Measurements from ENCODE around the gene MT2A. TPM values are rescaled to one million over a fixed set of nuclear protein-coding genes. Genes with fewer than 3 reads are reported as not detected.

MT2A gene
- total RNA-seq, 1 donor: 114 TPM

DNA sequence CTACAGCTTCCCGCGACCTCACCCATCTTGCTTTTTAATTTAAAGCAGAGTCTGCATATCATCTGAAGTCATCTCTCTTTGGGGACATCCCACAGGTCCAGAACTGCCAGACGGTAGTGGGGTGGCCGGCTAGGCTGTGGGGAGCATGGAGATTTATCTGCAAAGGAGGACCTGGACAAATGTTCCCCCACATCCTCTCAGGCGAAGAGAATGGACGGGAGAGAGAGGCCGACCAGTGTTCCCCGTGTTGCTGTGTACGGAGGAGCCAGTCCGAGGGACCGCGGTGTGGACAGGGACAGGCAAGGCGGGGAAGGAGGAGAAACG lies 23.4 kb downstream of the MT2A start:
- TF ChIP-seq, protein P1, sequence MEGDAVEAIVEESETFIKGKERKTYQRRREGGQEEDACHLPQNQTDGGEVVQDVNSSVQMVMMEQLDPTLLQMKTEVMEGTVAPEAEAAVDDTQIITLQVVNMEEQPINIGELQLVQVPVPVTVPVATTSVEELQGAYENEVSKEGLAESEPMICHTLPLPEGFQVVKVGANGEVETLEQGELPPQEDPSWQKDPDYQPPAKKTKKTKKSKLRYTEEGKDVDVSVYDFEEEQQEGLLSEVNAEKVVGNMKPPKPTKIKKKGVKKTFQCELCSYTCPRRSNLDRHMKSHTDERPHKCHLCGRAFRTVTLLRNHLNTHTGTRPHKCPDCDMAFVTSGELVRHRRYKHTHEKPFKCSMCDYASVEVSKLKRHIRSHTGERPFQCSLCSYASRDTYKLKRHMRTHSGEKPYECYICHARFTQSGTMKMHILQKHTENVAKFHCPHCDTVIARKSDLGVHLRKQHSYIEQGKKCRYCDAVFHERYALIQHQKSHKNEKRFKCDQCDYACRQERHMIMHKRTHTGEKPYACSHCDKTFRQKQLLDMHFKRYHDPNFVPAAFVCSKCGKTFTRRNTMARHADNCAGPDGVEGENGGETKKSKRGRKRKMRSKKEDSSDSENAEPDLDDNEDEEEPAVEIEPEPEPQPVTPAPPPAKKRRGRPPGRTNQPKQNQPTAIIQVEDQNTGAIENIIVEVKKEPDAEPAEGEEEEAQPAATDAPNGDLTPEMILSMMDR (IDR thresholded peaks at IDR 0.05; ENCODE audit: insufficient read depth, low read length): no peak

DNA sequence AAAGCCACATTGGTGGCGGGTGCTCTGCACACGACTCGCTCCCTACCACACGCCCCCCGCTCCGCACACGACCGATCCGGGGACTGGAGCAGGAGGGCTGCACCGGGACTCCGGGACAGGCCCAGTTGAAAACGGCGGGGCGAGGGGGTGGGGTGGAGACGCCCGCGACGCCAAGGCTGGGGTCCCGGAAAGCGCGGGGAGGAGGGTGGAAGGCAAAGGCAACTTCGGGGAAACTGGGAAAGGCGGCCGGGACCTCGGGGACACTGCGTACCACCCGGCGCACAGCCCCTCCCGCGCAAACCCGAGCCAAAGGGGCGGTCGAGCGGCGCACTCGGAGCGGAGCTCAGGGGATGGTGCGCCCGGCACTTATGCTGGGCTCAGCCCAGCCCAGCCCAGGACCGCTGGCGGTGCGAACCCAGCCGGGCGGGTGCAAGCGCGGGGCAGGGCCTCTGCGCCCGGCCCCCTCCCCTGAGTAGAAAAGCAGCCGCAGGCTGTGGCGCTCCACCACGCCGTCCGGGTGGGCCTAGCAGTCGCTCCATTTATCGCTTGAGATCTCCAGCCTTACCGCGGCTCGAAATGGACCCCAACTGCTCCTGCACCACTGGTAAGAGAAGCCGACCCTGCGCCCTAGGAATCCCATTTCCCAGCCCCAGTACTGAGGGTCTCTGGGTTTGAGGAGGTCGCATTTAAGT lies 23.9 kb downstream of the MT2A start, which contains the start of gene MT1M:
Gene MT1M (plus strand): TSS at position 504 of the 692 bp plus-strand sequence. CDS start 73 bp downstream, at position 577.
- no peak for DNase-seq (ENCODE audit: low read depth)
- H3K4me3 ChIP-seq (ENCODE audit: low read depth, low read length): peak within 1 kb of the TSS; percentile 51
- TF ChIP-seq, protein P1 (IDR thresholded peaks at IDR 0.05; ENCODE audit: insufficient read depth, low read length): no peak

More for the DNA sequence above, 23.4 kb downstream of the MT2A start:
- peak overlapping the region; percentile 51 for H3K4me3 ChIP-seq (ENCODE audit: low read depth, low read length)
- DNase-seq (ENCODE audit: low read depth): no peak

DNA sequence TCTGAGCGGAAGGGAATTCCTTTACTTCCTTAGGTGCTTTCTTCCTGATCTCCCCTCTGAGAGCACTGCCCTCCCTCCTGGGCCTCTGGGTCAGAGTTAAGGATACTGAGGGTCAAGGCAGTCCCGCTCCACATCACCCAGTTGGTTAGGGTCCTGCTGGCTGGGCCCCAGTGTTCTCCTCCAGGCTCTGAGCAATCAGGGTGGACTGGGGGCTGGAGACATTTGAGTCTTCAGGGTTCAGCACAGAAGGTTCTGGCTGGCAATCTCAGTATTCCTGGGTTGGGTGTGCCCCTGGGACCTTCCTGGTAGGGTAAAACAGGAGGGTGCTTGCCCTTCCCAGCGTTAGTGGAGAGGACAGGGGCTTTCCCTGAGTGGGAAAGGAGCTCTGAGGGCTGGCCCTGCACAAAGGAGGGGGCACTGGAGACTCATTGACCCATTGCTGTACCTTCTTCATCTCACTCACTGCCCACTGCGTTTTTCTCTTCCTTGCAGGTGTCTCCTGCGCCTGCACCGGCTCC lies 24.5 kb downstream of the MT2A start:
- peak overlapping the region; percentile 51 for H3K4me3 ChIP-seq (ENCODE audit: low read depth, low read length)
- no peak for DNase-seq (ENCODE audit: low read depth)
- TF ChIP-seq, protein P1 (IDR thresholded peaks at IDR 0.05; ENCODE audit: insufficient read depth, low read length): no peak

DNA sequence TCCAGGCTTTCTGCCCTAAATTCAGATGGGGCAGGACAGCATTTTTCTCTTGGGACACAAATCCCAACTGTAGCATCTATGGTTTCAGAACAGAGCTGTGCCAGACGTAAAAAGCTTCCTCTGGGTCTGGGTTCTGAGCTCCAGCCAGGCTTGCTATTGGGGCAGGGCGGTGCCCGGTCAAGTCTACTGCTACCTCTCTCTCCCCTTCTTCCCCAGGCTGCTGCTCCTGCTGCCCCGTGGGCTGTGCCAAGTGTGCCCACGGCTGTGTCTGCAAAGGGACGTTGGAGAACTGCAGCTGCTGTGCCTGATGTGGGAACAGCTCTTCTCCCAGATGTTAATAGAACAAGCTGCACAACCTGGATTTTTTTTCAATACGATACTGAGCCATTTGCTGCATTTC lies 25.2 kb downstream of the MT2A start:
- no peak for DNase-seq (ENCODE audit: low read depth)
- H3K4me3 ChIP-seq (ENCODE audit: low read depth, low read length): no peak overlapping the region
- TF ChIP-seq, protein P1 (IDR thresholded peaks at IDR 0.05; ENCODE audit: insufficient read depth, low read length): no peak

DNA sequence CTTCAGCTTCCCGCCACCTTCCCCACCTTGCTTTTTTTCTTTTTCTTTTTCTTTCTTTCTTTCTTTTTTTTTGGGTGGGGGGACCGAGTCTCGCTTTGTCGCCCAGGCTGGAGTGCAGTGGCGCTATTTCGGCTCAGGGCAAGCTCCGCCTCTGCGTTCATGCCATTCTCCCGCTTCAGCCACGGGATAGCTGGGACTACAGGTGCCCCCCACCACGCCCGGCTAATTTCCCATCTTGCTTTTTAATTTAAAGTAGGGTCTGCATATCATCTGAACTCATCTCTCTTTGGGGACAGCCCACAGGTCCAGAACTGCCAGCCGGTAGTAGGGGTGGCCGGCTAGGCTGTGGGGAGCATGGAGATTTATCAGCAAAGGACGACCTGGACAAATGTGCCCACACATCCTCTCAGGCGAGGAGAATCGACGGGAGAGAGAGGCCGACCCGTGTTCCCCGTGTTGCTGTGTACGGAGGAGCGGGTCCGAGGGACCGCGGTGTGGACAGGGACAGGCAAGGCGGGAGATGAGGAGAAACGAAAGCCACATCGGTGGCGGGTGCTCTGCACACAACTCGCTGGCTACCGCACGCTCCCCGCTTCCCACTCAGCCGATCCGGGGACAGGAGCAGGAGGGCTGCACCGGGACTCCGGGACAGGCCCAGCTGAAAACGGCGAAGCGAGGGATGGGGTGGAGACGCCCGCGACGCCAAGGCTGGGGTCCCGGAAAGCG lies 26.5 kb downstream of the MT2A start:
- H3K4me3 ChIP-seq (ENCODE audit: low read depth, low read length): no peak overlapping the region
- TF ChIP-seq, protein P1 (IDR thresholded peaks at IDR 0.05; ENCODE audit: insufficient read depth, low read length): no peak
- DNase-seq (ENCODE audit: low read depth): no peak

DNA sequence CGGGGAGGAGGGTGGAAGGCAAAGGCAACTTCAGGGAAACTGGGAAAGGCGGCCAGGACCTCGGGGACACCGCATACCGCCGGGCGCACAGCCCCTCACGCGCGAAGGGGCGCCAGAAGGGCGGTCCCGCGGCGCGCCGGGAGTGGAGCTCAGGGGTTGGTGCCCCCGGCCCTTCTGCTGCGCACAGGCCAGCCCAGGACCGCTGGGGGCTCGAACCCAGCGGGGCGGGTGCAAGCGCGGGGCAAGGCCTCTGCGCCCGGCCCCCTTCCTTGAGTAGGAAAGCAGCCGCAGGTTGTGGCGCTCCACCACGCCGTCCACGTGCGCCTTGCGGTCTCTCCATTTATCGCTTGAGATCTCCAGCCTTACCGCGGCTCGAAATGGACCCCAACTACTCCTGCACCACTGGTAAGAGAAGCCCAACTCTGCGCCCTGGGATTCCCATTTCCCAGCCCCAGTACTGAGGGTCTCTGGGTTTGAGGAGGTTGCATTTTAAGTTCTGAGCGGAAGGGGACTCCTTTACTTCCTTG lies 27.1 kb downstream of the MT2A start:
- H3K4me3 ChIP-seq (ENCODE audit: low read depth, low read length): no peak overlapping the region
- TF ChIP-seq, protein P1 (IDR thresholded peaks at IDR 0.05; ENCODE audit: insufficient read depth, low read length): no peak

More for the DNA sequence above, 27.1 kb downstream of the MT2A start:
- no peak for DNase-seq (ENCODE audit: low read depth)

All from fibroblast of the aortic adventitia (primary cell).